ENCODE data around the gene THRB.
A peak's percentile ranks its signal among the peaks of the same experiment; 100 is the strongest.

THRB gene

GRCh38 chr3:24133942-24134341, 360.7 kb downstream of the THRB start:
- TF ChIP-seq, protein P1, sequence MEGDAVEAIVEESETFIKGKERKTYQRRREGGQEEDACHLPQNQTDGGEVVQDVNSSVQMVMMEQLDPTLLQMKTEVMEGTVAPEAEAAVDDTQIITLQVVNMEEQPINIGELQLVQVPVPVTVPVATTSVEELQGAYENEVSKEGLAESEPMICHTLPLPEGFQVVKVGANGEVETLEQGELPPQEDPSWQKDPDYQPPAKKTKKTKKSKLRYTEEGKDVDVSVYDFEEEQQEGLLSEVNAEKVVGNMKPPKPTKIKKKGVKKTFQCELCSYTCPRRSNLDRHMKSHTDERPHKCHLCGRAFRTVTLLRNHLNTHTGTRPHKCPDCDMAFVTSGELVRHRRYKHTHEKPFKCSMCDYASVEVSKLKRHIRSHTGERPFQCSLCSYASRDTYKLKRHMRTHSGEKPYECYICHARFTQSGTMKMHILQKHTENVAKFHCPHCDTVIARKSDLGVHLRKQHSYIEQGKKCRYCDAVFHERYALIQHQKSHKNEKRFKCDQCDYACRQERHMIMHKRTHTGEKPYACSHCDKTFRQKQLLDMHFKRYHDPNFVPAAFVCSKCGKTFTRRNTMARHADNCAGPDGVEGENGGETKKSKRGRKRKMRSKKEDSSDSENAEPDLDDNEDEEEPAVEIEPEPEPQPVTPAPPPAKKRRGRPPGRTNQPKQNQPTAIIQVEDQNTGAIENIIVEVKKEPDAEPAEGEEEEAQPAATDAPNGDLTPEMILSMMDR (IDR thresholded peaks at IDR 0.05; ENCODE audit: low read length, missing control alignments) = no peak
- DNase-seq (ENCODE audit: low read depth) = no peak
- no peak overlapping the region for H3K4me3 ChIP-seq (replicated peaks; ENCODE audit: low read depth, low read length)

- no peak for DNase-seq (ENCODE audit: low read depth)
- TF ChIP-seq, protein P1 (IDR thresholded peaks at IDR 0.05; ENCODE audit: low read length, missing control alignments) = no peak
- no peak overlapping the region for H3K4me3 ChIP-seq (replicated peaks; ENCODE audit: low read depth, low read length)
Observed at GRCh38 chr3:24133436-24133835, 361.2 kb downstream of the THRB start.

GRCh38 chr3:24129549-24129948, 365.1 kb downstream of the THRB start:
- no peak overlapping the region for H3K4me3 ChIP-seq (replicated peaks; ENCODE audit: low read depth, low read length)
- TF ChIP-seq, protein P1 (IDR thresholded peaks at IDR 0.05; ENCODE audit: low read length, missing control alignments) = no peak
- no peak for DNase-seq (ENCODE audit: low read depth)

DNA sequence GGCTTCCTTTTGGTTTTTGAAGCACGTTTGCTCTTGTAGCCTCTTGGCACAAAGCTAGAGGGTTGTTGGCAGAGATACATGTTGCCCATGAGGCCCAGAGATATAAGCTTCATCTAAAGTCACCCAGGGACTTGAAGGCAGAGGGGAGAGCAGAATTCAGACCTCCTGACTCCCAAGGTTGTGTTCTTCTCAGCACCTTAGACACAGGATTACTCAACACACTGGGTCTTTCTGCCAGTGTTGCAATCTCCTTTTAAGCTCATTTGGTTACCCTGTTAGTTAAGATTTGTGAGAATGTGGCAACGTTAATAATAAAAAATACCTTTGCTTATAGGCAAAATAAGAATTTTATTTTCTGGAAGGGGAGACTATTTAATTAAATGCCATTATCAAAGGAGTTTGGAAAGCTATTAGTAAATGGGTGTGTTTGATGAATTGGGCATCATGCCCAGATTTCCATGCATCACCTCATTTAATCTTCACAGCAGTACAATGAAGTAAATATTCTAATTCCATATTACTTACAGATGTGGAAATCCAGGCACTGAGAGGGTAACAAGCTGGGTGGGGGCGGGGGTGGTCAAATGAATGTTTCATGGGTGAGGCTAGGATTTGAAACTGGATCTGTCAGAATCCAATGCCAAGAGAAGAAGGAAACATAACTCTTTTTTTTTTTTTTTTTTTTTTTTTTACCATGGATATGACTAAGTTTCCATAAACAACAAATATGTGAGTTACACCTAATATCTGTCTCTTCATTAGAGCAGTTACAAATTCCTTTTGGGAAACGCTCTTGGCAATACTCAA, 366.2 kb downstream of the THRB start:
- TF ChIP-seq, protein P1 (IDR thresholded peaks at IDR 0.05; ENCODE audit: low read length, missing control alignments) = no peak
- peak; percentile 67 for DNase-seq (ENCODE audit: low read depth)
- H3K4me3 ChIP-seq (replicated peaks; ENCODE audit: low read depth, low read length) = no peak overlapping the region

- DNase-seq (ENCODE audit: low read depth) = peak; percentile 18
- TF ChIP-seq, protein P1 (IDR thresholded peaks at IDR 0.05; ENCODE audit: low read length, missing control alignments) = no peak
- H3K4me3 ChIP-seq (replicated peaks; ENCODE audit: low read depth, low read length) = no peak overlapping the region
Observed at GRCh38 chr3:24123596-24123995, 371.1 kb downstream of the THRB start.

DNA sequence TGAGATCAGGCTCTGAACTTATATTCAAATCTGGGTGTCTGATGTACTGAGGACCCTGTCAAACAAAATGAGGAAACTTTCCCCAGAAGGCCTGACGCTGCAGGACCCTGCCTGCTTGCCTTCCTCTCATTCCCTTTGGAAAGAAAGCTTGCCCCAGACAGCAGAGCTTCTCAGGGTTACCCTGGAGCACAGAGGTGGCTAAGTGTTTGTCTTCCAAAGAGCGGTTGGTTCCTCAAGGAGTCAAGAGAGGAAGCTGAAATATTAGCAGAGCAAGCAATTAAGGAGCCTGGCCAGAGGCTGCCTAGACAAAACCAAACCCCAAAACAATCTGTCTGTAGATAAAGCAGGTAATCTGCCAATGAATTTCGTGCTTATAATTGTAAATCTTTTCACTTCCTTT, 374.2 kb downstream of the THRB start:
- DNase-seq (ENCODE audit: low read depth) = no peak
- H3K4me3 ChIP-seq (replicated peaks; ENCODE audit: low read depth, low read length) = no peak overlapping the region
- TF ChIP-seq, protein P1 (IDR thresholded peaks at IDR 0.05; ENCODE audit: low read length, missing control alignments) = no peak

DNA sequence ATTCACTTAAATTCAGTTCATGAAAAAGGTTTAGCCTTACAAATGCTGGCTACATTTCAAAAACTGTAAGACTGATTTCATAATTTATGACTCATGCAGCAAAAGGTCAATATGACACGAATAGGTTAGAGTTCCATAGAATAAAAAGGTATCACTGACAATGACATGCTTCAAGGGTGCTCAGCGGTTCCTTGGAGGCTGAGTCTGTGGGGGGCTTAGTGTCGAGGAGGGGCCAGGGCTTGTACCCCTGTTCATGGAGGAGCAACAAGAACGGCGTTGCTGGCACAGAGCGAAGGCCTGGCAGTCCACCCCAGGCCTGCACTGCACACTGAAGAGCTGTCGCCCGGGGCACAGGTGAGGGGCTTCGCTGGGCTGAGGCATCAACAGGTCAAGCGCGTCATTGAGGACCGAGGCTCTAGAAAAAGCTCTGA, 375.3 kb downstream of the THRB start:
- DNase-seq (ENCODE audit: low read depth) = peak; percentile 73
- H3K4me3 ChIP-seq (replicated peaks; ENCODE audit: low read depth, low read length) = no peak overlapping the region
- TF ChIP-seq, protein P1 (IDR thresholded peaks at IDR 0.05; ENCODE audit: low read length, missing control alignments) = no peak

Measured in fibroblast of pulmonary artery (primary cell).